ENCODE data around the gene SPATA13. TPM values are rescaled to one million over a fixed set of nuclear protein-coding genes. Genes with fewer than 3 reads are reported as not detected.

Gene SPATA13
- total RNA-seq, 1 experiment from 2014 or later, result 21.4 TPM

DNA sequence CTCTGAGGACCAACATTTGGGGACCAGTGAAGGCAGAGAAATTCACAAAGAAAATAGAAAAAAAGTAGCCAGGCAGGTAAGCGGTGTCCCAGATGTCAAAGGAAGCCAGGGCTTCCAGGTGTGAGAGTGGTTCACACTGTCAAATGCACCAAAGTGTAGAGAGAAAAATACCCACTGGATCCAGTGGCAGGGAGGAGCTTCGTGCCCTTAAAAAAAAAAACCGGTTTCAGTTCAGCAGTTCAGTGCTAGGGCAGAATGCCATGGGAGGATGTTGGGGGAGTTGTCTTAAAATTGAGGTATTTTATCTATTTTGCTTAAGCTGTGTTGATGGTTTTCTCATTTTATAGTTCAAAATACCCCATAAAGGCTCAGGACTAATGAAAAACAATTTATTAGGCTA lies 101.0 kb downstream of the SPATA13 start:
- H3K9ac ChIP-seq (ENCODE audit: low read length), result no peak overlapping the region
- CTCF ChIA-PET, result no interaction called here
- no peaks in the 10 kb centered on the region for H3K4me1 ChIP-seq (ENCODE audit: control insufficient read depth in 1 of 2, insufficient read depth in 2 of 2, low read length in 2 of 2)
- TF ChIP-seq SIN3A (IDR thresholded peaks at IDR 0.05; ENCODE audit: low read depth), result no peak
- no peak for TF ChIP-seq SP1 (IDR thresholded peaks at IDR 0.05; ENCODE audit: low read depth)
- no peak for TF ChIP-seq YY1 (IDR thresholded peaks at IDR 0.05; ENCODE audit: extremely low read depth, insufficient replicate concordance, low read depth, low read length)
- TF ChIP-seq ELF1 (IDR thresholded peaks at IDR 0.05; ENCODE audit: borderline replicate concordance, low read depth), result no peak
- no peak for TF ChIP-seq POLR2AphosphoS5 (IDR thresholded peaks at IDR 0.05; ENCODE audit: low read depth, low read length)
- TF ChIP-seq POLR2A (IDR thresholded peaks at IDR 0.05; ENCODE audit: borderline replicate concordance, extremely low read depth, insufficient read depth, insufficient read length), result no peak
- TF ChIP-seq, protein P1, sequence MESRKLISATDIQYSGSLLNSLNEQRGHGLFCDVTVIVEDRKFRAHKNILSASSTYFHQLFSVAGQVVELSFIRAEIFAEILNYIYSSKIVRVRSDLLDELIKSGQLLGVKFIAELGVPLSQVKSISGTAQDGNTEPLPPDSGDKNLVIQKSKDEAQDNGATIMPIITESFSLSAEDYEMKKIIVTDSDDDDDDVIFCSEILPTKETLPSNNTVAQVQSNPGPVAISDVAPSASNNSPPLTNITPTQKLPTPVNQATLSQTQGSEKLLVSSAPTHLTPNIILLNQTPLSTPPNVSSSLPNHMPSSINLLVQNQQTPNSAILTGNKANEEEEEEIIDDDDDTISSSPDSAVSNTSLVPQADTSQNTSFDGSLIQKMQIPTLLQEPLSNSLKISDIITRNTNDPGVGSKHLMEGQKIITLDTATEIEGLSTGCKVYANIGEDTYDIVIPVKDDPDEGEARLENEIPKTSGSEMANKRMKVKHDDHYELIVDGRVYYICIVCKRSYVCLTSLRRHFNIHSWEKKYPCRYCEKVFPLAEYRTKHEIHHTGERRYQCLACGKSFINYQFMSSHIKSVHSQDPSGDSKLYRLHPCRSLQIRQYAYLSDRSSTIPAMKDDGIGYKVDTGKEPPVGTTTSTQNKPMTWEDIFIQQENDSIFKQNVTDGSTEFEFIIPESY (IDR thresholded peaks at IDR 0.05; ENCODE audit: extremely low read depth, insufficient replicate concordance, low read length), result no peak
- TF ChIP-seq, protein P2, sequence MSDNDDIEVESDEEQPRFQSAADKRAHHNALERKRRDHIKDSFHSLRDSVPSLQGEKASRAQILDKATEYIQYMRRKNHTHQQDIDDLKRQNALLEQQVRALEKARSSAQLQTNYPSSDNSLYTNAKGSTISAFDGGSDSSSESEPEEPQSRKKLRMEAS (IDR thresholded peaks at IDR 0.05), result no peak
- TF ChIP-seq TCF7L2 (IDR thresholded peaks at IDR 0.05; ENCODE audit: borderline replicate concordance, extremely low read depth, insufficient read depth, insufficient read length), result no peak
- no peak for TF ChIP-seq CBX3 (IDR thresholded peaks at IDR 0.05; ENCODE audit: low read depth)
- TF ChIP-seq, protein P3, sequence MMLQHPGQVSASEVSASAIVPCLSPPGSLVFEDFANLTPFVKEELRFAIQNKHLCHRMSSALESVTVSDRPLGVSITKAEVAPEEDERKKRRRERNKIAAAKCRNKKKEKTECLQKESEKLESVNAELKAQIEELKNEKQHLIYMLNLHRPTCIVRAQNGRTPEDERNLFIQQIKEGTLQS (IDR thresholded peaks at IDR 0.05), result no peak
- no peak for TF ChIP-seq ZNF274 (IDR thresholded peaks at IDR 0.05; ENCODE audit: low read depth, low read length)
- TF ChIP-seq EZH2phosphoT487 (IDR thresholded peaks at IDR 0.05; ENCODE audit: borderline replicate concordance), result no peak
- no peak for TF ChIP-seq EZH2 (IDR thresholded peaks at IDR 0.05)
- no peak for TF ChIP-seq FOSL1 (IDR thresholded peaks at IDR 0.05; ENCODE audit: low read depth)
- TF ChIP-seq JUND (IDR thresholded peaks at IDR 0.05), result no peak
- TF ChIP-seq EGR1 (IDR thresholded peaks at IDR 0.05; ENCODE audit: low read depth), result no peak
- TF ChIP-seq ZFX (IDR thresholded peaks at IDR 0.05), result no peak
- no peak for TF ChIP-seq RAD21 (IDR thresholded peaks at IDR 0.05; ENCODE audit: low read depth)
- H3K36me3 ChIP-seq (ENCODE audit: control insufficient read depth in 1 of 2, insufficient read depth in 2 of 2, low read length in 2 of 2), result no peaks in the 10 kb centered on the region
- no peak overlapping the region for H3K27ac ChIP-seq (ENCODE audit: low read depth, low read length)
- BruUV-seq (replicated peaks), result no TSS peak
- POLR2A ChIA-PET, result no interaction called here
- RAD21 ChIA-PET (ENCODE audit: low non-redundant PET in 1 of 2, low total read pairs in 2 of 2, uncharacterized antibody in 2 of 2, unreplicated experiment in 2 of 2), result no interaction called here
- no peak overlapping the region for H2AFZ ChIP-seq (ENCODE audit: low read depth, low read length, poor library complexity, severe bottlenecking)
- no peaks in the 10 kb centered on the region for H3K9me2 ChIP-seq (ENCODE audit: insufficient read depth)
- H4K20me1 ChIP-seq (ENCODE audit: insufficient read depth), result no peaks in the 10 kb centered on the region
- H3K4me3 ChIP-seq (replicated peaks in 1 of 2; ENCODE audit: low read depth in 1 of 2, low read length in 2 of 2), result no peak overlapping the region
- H3K4me2 ChIP-seq (ENCODE audit: low read length), result no peak overlapping the region
- no peaks in the 10 kb centered on the region for H3K27me3 ChIP-seq (ENCODE audit: insufficient read depth, low read length)
- H3K9me3 ChIP-seq (ENCODE audit: control insufficient read depth in 1 of 2, insufficient read depth in 1 of 2, low read depth in 1 of 2, low read length in 2 of 2), result no peaks in the 10 kb centered on the region
- DNase-seq (ENCODE audit: low read depth, low spot score) (no peak), ATAC-seq (no peak)
- H3K79me2 ChIP-seq (ENCODE audit: insufficient read depth, low read length), result peaks cover 4% of the 10 kb centered on the region; the same call in 1 of the 2 replicates
- intact Hi-C loops (cut with micrococcal nuclease), result no loop called here

Data from HCT116 (cell line).